Astrocyte (in vitro differentiated cells and primary cell): ENCODE results near the gene ITIH2. TPM values are rescaled to one million over a fixed set of nuclear protein-coding genes. Genes with fewer than 3 reads are reported as not detected.

ENCODE experiments used
- DNase-seq: peaks from one replicate; pipeline ENCODE4 v3.0.0-alpha.2; 2010; ENCODE audit warnings: low read depth
- FAIRE-seq: peaks from 2 replicates; lab custom pipeline; 2011; peaks lifted over from hg19 to GRCh38; lab: Jason Lieb, UNC
- H2AFZ ChIP-seq: 2 replicates; pipeline ENCODE4 v1.6.0; 2012; ENCODE audit warnings: low read depth, low read length, inconsistent platforms
- H3K27ac ChIP-seq: 2 replicates; pipeline ENCODE4 v1.5.1; 2011; ENCODE audit warnings: low read depth, low read length, inconsistent platforms
- H3K27me3 ChIP-seq: 2 replicates; pipeline ENCODE4 v1.6.0; 2011; ENCODE audit warnings: low read length, inconsistent platforms; ENCODE audit not compliant: insufficient read depth
- H3K36me3 ChIP-seq: 2 replicates; pipeline ENCODE4 v1.5.1; 2011; ENCODE audit warnings: low read length, inconsistent platforms; ENCODE audit not compliant: insufficient read depth
- H3K4me1 ChIP-seq: 2 replicates; pipeline ENCODE4 v1.5.1; 2011; ENCODE audit warnings: low read length, inconsistent platforms; ENCODE audit not compliant: insufficient read depth
- H3K4me2 ChIP-seq: 2 replicates; pipeline ENCODE4 v1.6.0; 2012; ENCODE audit warnings: low read length, inconsistent platforms
- H3K4me3 ChIP-seq: 2 replicates; pipeline ENCODE4 v1.5.1; 2011; ENCODE audit warnings: low read depth, mild to moderate bottlenecking, low read length, inconsistent platforms; ENCODE audit not compliant: insufficient read depth
- H3K79me2 ChIP-seq: 2 replicates; pipeline ENCODE4 v1.6.0; 2012; ENCODE audit warnings: mild to moderate bottlenecking, low read length, inconsistent platforms; ENCODE audit not compliant: insufficient read depth
- H3K9ac ChIP-seq: 2 replicates; pipeline ENCODE4 v1.6.0; 2012; ENCODE audit warnings: mild to moderate bottlenecking, low read length, inconsistent platforms
- H3K9me3 ChIP-seq: 2 replicates; pipeline ENCODE4 v1.5.1; 2012; ENCODE audit warnings: low read depth, mild to moderate bottlenecking, low read length, inconsistent platforms; ENCODE audit not compliant: insufficient read depth
- H4K20me1 ChIP-seq: 2 replicates; pipeline ENCODE4 v1.6.0; 2012; ENCODE audit warnings: low read length, inconsistent platforms; ENCODE audit not compliant: insufficient read depth
- H3K27ac Mint-ChIP-seq: one replicate; pipeline ENCODE4 v1.8.0; 2021; ENCODE audit warnings: mild to moderate bottlenecking, mixed read lengths; ENCODE audit not compliant: unreplicated experiment
- H3K27me3 Mint-ChIP-seq: one replicate; pipeline ENCODE4 v1.8.0; 2021; ENCODE audit warnings: low read depth, mixed read lengths; ENCODE audit not compliant: unreplicated experiment
- H3K36me3 Mint-ChIP-seq: one replicate; pipeline ENCODE4 v1.8.0; 2021; ENCODE audit warnings: low read depth, mixed read lengths; ENCODE audit not compliant: unreplicated experiment
- H3K4me1 Mint-ChIP-seq: one replicate; pipeline ENCODE4 v1.8.0; 2021; ENCODE audit warnings: low read depth, mixed read lengths; ENCODE audit not compliant: unreplicated experiment
- H3K4me3 Mint-ChIP-seq: one replicate; pipeline ENCODE4 v1.8.0; 2021; ENCODE audit warnings: mild to moderate bottlenecking, moderate library complexity, mixed read lengths; ENCODE audit not compliant: unreplicated experiment
- H3K9me3 Mint-ChIP-seq: one replicate; pipeline ENCODE4 v1.8.0; 2021; ENCODE audit warnings: mild to moderate bottlenecking, mixed read lengths; ENCODE audit not compliant: unreplicated experiment
- CTCF ChIP-seq: IDR thresholded peaks from 2 replicates; pipeline ENCODE4 v1.5.1; 2011; ENCODE audit warnings: low read depth, mild to moderate bottlenecking, inconsistent platforms, low read length, moderate library complexity; ENCODE audit not compliant: insufficient read depth
- EZH2 ChIP-seq: IDR thresholded peaks from 2 replicates; pipeline ENCODE4 v1.6.1; 2012; ENCODE audit warnings: mild to moderate bottlenecking, low read length, inconsistent platforms; ENCODE audit not compliant: insufficient read depth
- total RNA-seq: library from RNA; stranded (reverse); gene quantifications from 2 replicates; pipeline ENCODE4 v1.2.1, GENCODE V29; 2021

Gene ITIH2
- total RNA-seq, 1 donor from 2014 or later: not detected

GRCh38 chr10:7659560-7659959 is 43.6 kb upstream of the ITIH2 start:
- no peak overlapping the region for H3K4me2 ChIP-seq
- FAIRE-seq (no peak), DNase-seq (peak; percentile 9)
- no peak overlapping the region for H3K4me3 ChIP-seq
- Mint-ChIP-seq H3K9me3 (no peaks in the 10 kb centered on the region), H3K36me3 (no peaks in the 10 kb centered on the region), H3K4me1 (peaks cover 10% of the 10 kb centered on the region), H3K4me3 (no peak overlapping the region), H3K27ac (no peak overlapping the region), H3K27me3 (peaks cover 21% of the 10 kb centered on the region)
- H3K27ac ChIP-seq: no peak overlapping the region
- no peak overlapping the region for H3K9ac ChIP-seq
- no peaks in the 10 kb centered on the region for H3K79me2 ChIP-seq
- no peaks in the 10 kb centered on the region for H3K9me3 ChIP-seq
- H3K4me1 ChIP-seq: no peaks in the 10 kb centered on the region
- H4K20me1 ChIP-seq: no peaks in the 10 kb centered on the region
- no peak for TF ChIP-seq EZH2
- TF ChIP-seq CTCF: no peak
- no peaks in the 10 kb centered on the region for H3K36me3 ChIP-seq
- H3K27me3 ChIP-seq: peaks cover 2% of the 10 kb centered on the region
- H2AFZ ChIP-seq: no peak overlapping the region

GRCh38 chr10:7662522-7662921 is 40.6 kb upstream of the ITIH2 start:
- Histone ChIP-seq H3K27me3 (peaks cover 21% of the 10 kb centered on the region), H3K4me1 (peaks cover 3% of the 10 kb centered on the region), H4K20me1 (no peaks in the 10 kb centered on the region), H2AFZ (no peak overlapping the region), H3K9me3 (no peaks in the 10 kb centered on the region), H3K4me2 (no peak overlapping the region), H3K9ac (no peak overlapping the region), H3K4me3 (no peak overlapping the region), H3K79me2 (no peaks in the 10 kb centered on the region), H3K27ac (no peak overlapping the region), H3K36me3 (no peaks in the 10 kb centered on the region)
- no peak for FAIRE-seq
- peaks cover 16% of the 10 kb centered on the region for H3K4me1 Mint-ChIP-seq
- no peak overlapping the region for H3K27ac Mint-ChIP-seq
- no peak for TF ChIP-seq EZH2
- no peak for DNase-seq
- peaks cover 36% of the 10 kb centered on the region for H3K27me3 Mint-ChIP-seq
- H3K36me3 Mint-ChIP-seq: no peaks in the 10 kb centered on the region
- no peaks in the 10 kb centered on the region for H3K9me3 Mint-ChIP-seq
- no peak overlapping the region for H3K4me3 Mint-ChIP-seq

- H4K20me1 ChIP-seq: no peaks in the 10 kb centered on the region
Observed at GRCh38 chr10:7664707-7665106, 38.4 kb upstream of the ITIH2 start.

More at GRCh38 chr10:7664707-7665106, 38.4 kb upstream of the ITIH2 start:
- H3K36me3 ChIP-seq: no peaks in the 10 kb centered on the region
- Mint-ChIP-seq H3K36me3 (no peaks in the 10 kb centered on the region), H3K4me1 (peaks cover 13% of the 10 kb centered on the region), H3K27me3 (peaks cover 39% of the 10 kb centered on the region), H3K9me3 (no peaks in the 10 kb centered on the region), H3K27ac (no peak overlapping the region), H3K4me3 (no peak overlapping the region)
- no peak overlapping the region for H3K4me2 ChIP-seq
- no peak overlapping the region for H3K9ac ChIP-seq
- peaks cover 3% of the 10 kb centered on the region for H3K4me1 ChIP-seq
- H3K79me2 ChIP-seq: no peaks in the 10 kb centered on the region
- DNase-seq: no peak
- FAIRE-seq: no peak
- H2AFZ ChIP-seq: no peak overlapping the region
- H3K27ac ChIP-seq: no peak overlapping the region
- H3K4me3 ChIP-seq: no peak overlapping the region
- H3K9me3 ChIP-seq: no peaks in the 10 kb centered on the region
- TF ChIP-seq CTCF: no peak
- TF ChIP-seq EZH2: no peak
- H3K27me3 ChIP-seq: peaks cover 26% of the 10 kb centered on the region
